AG09309 (cell line): ENCODE results near the gene PCNX4.

Experiments
- DNase-seq: peaks from one replicate; pipeline ENCODE4 v3.0.0-alpha.2; 2010; ENCODE audit warnings: low read depth
- H3K4me3 ChIP-seq: 2 replicates; pipeline ENCODE4 v1.5.1; 2011; ENCODE audit warnings: mild to moderate bottlenecking, low read depth, low read length, moderate library complexity; ENCODE audit not compliant: control insufficient read depth
- CTCF ChIP-seq: IDR thresholded peaks from 2 replicates; pipeline ENCODE4 v1.5.1; 2011; ENCODE audit warnings: mild to moderate bottlenecking, low read depth, low read length, inconsistent platforms; ENCODE audit not compliant: insufficient read depth, control insufficient read depth; ENCODE audit errors: missing control alignments

Gene PCNX4

GRCh38 chr14:60101786-60102185, 10.1 kb downstream of the PCNX4 start:
- no peak for DNase-seq
- TF ChIP-seq CTCF: no peak
- H3K4me3 ChIP-seq: no peak overlapping the region

GRCh38 chr14:60102389-60102788, 10.7 kb downstream of the PCNX4 start:
- no peak overlapping the region for H3K4me3 ChIP-seq
- no peak for TF ChIP-seq CTCF
- DNase-seq: peak; percentile 57

GRCh38 chr14:60106339-60106738, 14.6 kb downstream of the PCNX4 start:
- no peak overlapping the region for H3K4me3 ChIP-seq
- TF ChIP-seq CTCF: no peak
- peak; percentile 28 for DNase-seq

GRCh38 chr14:60107477-60107876, 15.8 kb downstream of the PCNX4 start:
- no peak overlapping the region for H3K4me3 ChIP-seq
- no peak for TF ChIP-seq CTCF
- no peak for DNase-seq

- no peak overlapping the region for H3K4me3 ChIP-seq
- no peak for TF ChIP-seq CTCF
- no peak for DNase-seq
These were observed 20.0 kb downstream of the PCNX4 start for GRCh38 chr14:60111732-60112131.

- H3K4me3 ChIP-seq: no peak overlapping the region
- TF ChIP-seq CTCF: no peak
- no peak for DNase-seq
These were observed 23.2 kb downstream of the PCNX4 start for GRCh38 chr14:60114881-60115280.

GRCh38 chr14:60116181-60116580, 24.5 kb downstream of the PCNX4 start:
- no peak for DNase-seq
- no peak for TF ChIP-seq CTCF
- no peak overlapping the region for H3K4me3 ChIP-seq
